A549 treated with ZK216348 at 1 μM for 4 hours (cell line): ENCODE data around the gene DEDD. TPM values are rescaled to one million over a fixed set of nuclear protein-coding genes. Genes with fewer than 3 reads are reported as not detected.

ENCODE experiments used
- total RNA-seq: library from RNA; stranded (reverse); fragments of 200-300 nt; extraction: Qiagen RNA extraction; gene quantifications from 5 replicates; pipeline ENCODE4 v1.2.3, GENCODE V29; 2022; ENCODE audit warnings: low read depth

Gene DEDD, protein sequence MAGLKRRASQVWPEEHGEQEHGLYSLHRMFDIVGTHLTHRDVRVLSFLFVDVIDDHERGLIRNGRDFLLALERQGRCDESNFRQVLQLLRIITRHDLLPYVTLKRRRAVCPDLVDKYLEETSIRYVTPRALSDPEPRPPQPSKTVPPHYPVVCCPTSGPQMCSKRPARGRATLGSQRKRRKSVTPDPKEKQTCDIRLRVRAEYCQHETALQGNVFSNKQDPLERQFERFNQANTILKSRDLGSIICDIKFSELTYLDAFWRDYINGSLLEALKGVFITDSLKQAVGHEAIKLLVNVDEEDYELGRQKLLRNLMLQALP
- 24.5 to 35.9 TPM (median 32.3 TPM) in 5 replicates for total RNA-seq

GRCh38 chr1:161132410-161133219 is at the start of gene DEDD:
Gene DEDD, minus strand, starts transcription at chr1:161132667. Its CDS starts 8,205 bp downstream, at chr1:161124462.

GRCh38 chr1:161177112-161177935 is 44.9 kb upstream of the DEDD start, which contains the start of gene B4GALT3:
Gene B4GALT3, minus strand, starts transcription at chr1:161177507. Its CDS starts 1,447 bp downstream, at chr1:161176060.

GRCh38 chr1:161165742-161166668 is 33.5 kb upstream of the DEDD start, which contains the start of gene PPOX:
Gene PPOX, plus strand, starts transcription at chr1:161166426. Its CDS starts 422 bp downstream, at chr1:161166848.

DNA sequence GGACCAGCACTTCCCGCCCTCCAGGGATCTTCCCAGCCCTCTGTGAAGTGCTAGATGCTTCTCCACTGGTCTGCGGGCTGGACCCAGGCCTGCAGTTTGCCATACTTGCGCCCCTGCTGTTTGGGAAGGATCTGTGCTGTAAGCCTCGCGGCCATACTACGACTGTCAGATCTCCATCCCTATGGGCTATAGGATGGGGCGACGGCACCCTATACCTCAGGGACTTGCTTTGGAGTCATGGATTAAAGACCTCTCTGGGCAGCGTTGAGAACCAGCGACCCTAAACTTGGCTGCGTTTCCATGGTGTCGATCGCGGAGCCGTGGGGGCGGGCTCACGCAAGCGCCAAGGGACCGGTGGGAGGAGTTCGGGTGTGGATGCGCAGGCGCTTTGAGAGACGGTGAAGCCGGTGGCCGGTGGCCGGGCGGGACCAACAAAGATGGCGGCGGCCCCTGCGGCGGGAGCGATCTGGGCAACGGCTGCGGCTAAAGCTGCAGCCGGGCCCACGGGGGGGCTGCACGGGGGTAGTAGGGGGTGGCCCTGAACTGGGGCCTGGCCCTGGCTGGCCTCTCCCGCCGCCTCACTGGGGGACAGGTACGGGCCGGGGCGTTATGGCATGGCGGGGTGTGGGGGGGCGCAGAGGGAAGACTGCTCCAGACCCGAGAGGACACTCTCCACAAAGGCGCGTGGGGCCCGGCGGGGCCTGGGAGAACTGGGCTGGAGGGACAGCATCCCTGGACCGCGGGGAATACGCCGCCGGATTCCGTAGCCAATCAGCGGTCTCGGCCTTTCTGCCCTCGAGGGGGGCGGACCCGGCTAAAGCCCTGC is 26.8 kb upstream of the DEDD start, which contains the start of gene USP21:
Gene USP21, plus strand, starts transcription at position 414 of the 826 bp plus-strand sequence. CDS start 1,141 bp downstream, outside the sequence.

DNA sequence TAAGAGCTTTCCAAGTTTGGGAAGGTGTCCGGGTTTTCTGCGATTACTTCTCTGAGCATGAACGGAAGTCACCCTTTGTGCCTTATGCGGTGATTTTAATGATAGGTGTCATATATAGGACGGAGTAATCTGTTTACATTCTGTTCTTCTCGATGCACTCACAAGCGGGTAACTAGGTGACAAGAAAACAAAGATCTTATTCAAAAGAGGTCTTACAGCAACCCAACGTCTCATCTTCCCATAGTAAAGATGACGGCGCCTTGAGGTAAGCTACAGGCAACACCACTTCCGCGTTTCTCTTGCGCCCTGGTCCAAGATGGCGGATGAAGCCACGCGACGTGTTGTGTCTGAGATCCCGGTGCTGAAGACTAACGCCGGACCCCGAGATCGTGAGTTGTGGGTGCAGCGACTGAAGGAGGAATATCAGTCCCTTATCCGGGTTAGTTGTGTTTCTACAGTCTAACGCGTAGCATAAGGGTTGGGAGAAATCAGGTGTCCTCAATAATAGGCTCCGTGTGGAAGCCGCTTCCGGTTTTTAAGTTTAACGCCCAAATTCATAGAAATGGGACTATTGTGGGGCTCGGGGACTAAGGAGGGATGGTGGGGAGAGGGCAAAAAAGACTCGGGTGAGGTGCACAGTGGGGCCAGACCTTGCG is 21.3 kb upstream of the DEDD start, which contains the start of gene UFC1:
Gene UFC1, plus strand, starts transcription at position 297 of the 656 bp plus-strand sequence. Its CDS starts 20 bp downstream, at position 317.

GRCh38 chr1:161117759-161118581 is 14.5 kb downstream of the DEDD start, which contains the start of the genes NIT1 and PFDN2:
Gene NIT1, plus strand, starts transcription at chr1:161118105. Its CDS starts 72 bp downstream, at chr1:161118177.
Gene PFDN2, minus strand, starts transcription at chr1:161118037. Its CDS starts 11 bp downstream, at chr1:161118026.

DNA sequence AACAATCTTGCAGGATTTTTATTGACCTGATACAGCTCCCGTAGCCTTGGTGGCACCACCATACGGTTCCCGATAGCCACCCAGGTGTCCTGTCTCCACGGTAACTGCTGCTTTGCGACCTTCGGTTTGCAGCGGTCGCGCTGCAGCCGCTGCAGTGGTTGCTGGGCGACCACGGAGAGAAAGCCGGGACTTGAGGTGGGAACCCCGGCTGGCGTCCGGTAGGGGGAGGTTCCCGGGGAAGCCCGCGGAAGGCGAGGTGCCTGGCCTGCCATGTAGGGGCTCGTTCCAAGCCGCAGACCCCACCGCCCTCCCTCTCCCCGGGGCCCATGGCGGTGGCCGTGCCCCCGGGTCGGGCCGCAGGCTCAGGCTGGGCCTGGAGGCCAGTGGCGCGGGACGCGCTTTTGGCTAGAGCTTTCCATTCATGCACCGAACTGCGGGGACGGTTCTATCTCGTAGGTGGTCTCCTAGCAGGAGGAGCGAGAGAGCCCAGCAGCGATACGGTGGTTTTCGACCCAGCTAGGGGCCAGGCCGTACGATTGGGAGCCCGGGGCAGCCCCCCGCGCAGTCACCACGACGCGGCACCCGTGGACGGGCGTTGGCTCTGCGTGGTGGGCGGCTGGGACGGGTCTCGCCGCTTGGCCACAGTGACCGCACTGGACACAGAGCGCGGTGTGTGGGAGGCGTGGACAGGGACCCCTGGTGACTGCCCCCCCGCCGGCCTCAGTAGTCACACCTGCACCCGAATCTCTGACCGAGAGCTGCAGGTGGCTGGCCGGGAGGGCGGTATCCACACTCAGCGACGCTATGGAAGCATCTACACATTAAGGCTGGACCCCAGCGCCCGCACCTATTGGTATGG is 34.0 kb downstream of the DEDD start, which contains the start of gene KLHDC9:
Gene KLHDC9, plus strand, starts transcription at position 152 of the 859 bp plus-strand sequence. Its CDS starts 175 bp downstream, at position 327.

GRCh38 chr1:161089251-161089924 is 43.1 kb downstream of the DEDD start, which contains the start of gene NECTIN4:
Gene NECTIN4, minus strand, starts transcription at chr1:161089558. Its CDS starts 262 bp downstream, at chr1:161089296.

Other genes starting within 250 kb of the DEDD start
- not detected in 5 replicates for gene ITLN1, start 247.5 kb downstream of the DEDD start, total RNA-seq
- gene ITLN2, start 177.9 kb downstream of the DEDD start, total RNA-seq, result 0.14 to 1.1 TPM (median 0.36 TPM) in 5 replicates
- 43.1 to 66.6 TPM (median 47.2 TPM) in 5 replicates for gene F11R, start 111.5 kb downstream of the DEDD start, total RNA-seq
- 0.49 to 0.78 TPM (median 0.67 TPM) in 4 of 5 replicates, not detected in the other for gene TSTD1, start 93.7 kb downstream of the DEDD start, total RNA-seq
- 45.3 to 50.5 TPM (median 49.9 TPM) in 5 replicates for gene USF1, start 86.7 kb downstream of the DEDD start, total RNA-seq
- 0.06 to 0.19 TPM (median 0.08 TPM) in 5 replicates for gene ARHGAP30, start 62.8 kb downstream of the DEDD start, total RNA-seq
- 0.81 to 2.9 TPM (median 2.0 TPM) in 5 replicates for gene NECTIN4, start 43.1 kb downstream of the DEDD start, total RNA-seq
- 1.1 to 2.2 TPM (median 2.0 TPM) in 5 replicates for gene KLHDC9, start 34.3 kb downstream of the DEDD start, total RNA-seq
- 106 to 128 TPM (median 117 TPM) in 5 replicates for gene PFDN2, start 14.6 kb downstream of the DEDD start, total RNA-seq
- 23.3 to 38.9 TPM (median 30.2 TPM) in 5 replicates for gene NIT1, start 14.6 kb downstream of the DEDD start, total RNA-seq
- gene UFC1, start 21.3 kb upstream of the DEDD start, total RNA-seq, result 85.4 to 154 TPM (median 93.0 TPM) in 5 replicates
- 15.0 to 24.1 TPM (median 20.5 TPM) in 5 replicates for gene USP21, start 26.8 kb upstream of the DEDD start, total RNA-seq
- 10.7 to 19.4 TPM (median 16.6 TPM) in 5 replicates for gene PPOX, start 33.8 kb upstream of the DEDD start, total RNA-seq
- 18.3 to 28.9 TPM (median 25.6 TPM) in 5 replicates for gene B4GALT3, start 44.8 kb upstream of the DEDD start, total RNA-seq
- gene ADAMTS4, start 66.4 kb upstream of the DEDD start, total RNA-seq, result 0.02 TPM in 1 of 5 replicates, not detected in the others
- 79.0 to 87.4 TPM (median 84.3 TPM) in 5 replicates for gene NDUFS2, start 69.7 kb upstream of the DEDD start, total RNA-seq
- 0.70 TPM in 1 of 5 replicates, not detected in the others for gene FCER1G, start 82.6 kb upstream of the DEDD start, total RNA-seq
- gene APOA2, start 91.0 kb upstream of the DEDD start, total RNA-seq, result not detected in 5 replicates
- 9.5 to 12.8 TPM (median 11.3 TPM) in 5 replicates for gene TOMM40L, start 93.4 kb upstream of the DEDD start, total RNA-seq
- gene NR1I3, start 105.5 kb upstream of the DEDD start, total RNA-seq, result not detected in 5 replicates
- 0.11 TPM in 1 of 5 replicates, not detected in the others for gene PCP4L1, start 126.1 kb upstream of the DEDD start, total RNA-seq
- 0.21 to 0.57 TPM (median 0.45 TPM) in 4 of 5 replicates, not detected in the other for gene MPZ, start 177.3 kb upstream of the DEDD start, total RNA-seq
- 236 to 252 TPM (median 244 TPM) in 5 replicates for gene SDHC, start 181.7 kb upstream of the DEDD start, total RNA-seq
- gene CFAP126, start 235.2 kb upstream of the DEDD start, total RNA-seq, result 0.33 to 0.60 TPM (median 0.49 TPM) in 3 of 5 replicates, not detected in the others